Measurements from ENCODE around the gene SMAD6.

The SMAD6 gene

DNA sequence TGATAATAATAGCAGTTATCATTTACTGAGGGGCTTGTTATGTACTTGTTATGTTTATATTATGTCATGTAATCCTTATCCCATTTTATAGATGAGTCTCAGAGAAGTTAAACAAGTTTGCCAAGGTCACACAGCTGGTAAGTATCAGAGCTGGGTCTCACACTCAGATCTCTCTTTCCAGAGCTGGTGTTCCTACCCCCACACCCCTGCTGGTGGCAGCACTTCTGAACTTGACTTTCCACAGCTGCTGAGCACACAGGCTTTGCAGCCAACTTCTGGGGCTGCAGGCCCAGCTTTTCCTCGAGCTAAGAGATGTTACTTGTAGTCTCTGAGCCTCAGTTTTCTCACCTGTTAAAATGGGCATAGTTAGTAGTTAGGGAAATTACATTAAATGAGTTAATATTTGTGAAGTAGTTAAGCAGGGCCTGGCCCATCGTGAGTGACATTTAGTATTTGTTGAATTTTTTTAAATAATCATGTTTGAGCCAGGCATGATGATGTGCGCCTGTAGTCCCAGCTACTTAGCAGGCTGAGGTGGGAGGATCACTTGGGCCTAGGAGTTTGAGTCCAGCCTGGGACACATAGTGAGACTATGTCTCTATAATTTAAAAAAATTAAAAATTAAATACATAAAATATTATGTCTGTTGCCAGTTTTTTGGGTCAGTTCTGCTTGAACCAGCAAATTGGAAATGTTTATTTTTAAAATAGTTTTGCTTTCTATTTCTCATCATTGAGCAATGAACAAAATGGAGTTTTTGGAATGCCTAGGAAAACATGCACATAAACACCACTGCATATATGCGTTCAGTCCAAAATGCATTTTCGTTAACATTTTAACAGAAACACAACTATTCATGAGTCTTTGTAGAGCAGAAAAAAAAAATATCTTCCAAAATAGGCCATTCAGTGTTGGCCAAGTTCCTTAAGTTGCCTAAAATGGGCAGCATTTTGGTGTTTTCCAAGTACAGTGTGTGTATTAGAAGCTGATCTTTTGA is 87.3 kb downstream of the SMAD6 start:
- Histone ChIP-seq H3K36me3 (no peaks in the 10 kb centered on the region), H3K4me3 (ENCODE audit: low read depth, low read length) (no peak overlapping the region), H3K27me3 (ENCODE audit: insufficient read depth, low read depth, severe bottlenecking) (no peaks in the 10 kb centered on the region), H3K9me3 (ENCODE audit: severe bottlenecking) (no peaks in the 10 kb centered on the region), H3K27ac (no peak overlapping the region)
- peak; percentile 37 for DNase-seq
- TF ChIP-seq, protein P1, sequence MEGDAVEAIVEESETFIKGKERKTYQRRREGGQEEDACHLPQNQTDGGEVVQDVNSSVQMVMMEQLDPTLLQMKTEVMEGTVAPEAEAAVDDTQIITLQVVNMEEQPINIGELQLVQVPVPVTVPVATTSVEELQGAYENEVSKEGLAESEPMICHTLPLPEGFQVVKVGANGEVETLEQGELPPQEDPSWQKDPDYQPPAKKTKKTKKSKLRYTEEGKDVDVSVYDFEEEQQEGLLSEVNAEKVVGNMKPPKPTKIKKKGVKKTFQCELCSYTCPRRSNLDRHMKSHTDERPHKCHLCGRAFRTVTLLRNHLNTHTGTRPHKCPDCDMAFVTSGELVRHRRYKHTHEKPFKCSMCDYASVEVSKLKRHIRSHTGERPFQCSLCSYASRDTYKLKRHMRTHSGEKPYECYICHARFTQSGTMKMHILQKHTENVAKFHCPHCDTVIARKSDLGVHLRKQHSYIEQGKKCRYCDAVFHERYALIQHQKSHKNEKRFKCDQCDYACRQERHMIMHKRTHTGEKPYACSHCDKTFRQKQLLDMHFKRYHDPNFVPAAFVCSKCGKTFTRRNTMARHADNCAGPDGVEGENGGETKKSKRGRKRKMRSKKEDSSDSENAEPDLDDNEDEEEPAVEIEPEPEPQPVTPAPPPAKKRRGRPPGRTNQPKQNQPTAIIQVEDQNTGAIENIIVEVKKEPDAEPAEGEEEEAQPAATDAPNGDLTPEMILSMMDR (IDR thresholded peaks at IDR 0.05; ENCODE audit: low read depth, low read length) = peak; percentile 55

DNA sequence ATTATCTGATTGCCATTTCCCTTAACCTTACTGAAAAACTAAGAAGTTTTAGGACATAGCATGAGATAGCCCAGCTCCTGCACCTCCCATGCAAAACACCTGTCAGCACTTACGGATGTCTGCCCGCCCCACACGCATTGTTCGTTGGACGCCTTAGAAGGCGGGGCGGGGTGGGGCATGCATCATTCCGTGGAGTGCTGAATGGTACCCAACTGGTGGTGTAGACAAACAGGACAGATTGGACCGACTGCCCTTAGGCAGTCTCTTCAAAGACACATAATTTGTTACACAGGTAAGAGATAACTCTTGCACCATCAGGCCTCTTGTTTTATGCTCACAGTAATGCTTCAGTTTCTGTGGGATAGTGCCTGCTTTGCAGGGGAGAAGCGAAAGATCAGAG is 93.8 kb downstream of the SMAD6 start:
- no peak for DNase-seq
- Histone ChIP-seq H3K27ac (no peak overlapping the region), H3K27me3 (ENCODE audit: insufficient read depth, low read depth, severe bottlenecking) (no peaks in the 10 kb centered on the region), H3K36me3 (no peaks in the 10 kb centered on the region), H3K9me3 (ENCODE audit: severe bottlenecking) (no peaks in the 10 kb centered on the region), H3K4me3 (ENCODE audit: low read depth, low read length) (no peak overlapping the region)
- TF ChIP-seq, protein P1 (IDR thresholded peaks at IDR 0.05; ENCODE audit: low read depth, low read length) = no peak

DNA sequence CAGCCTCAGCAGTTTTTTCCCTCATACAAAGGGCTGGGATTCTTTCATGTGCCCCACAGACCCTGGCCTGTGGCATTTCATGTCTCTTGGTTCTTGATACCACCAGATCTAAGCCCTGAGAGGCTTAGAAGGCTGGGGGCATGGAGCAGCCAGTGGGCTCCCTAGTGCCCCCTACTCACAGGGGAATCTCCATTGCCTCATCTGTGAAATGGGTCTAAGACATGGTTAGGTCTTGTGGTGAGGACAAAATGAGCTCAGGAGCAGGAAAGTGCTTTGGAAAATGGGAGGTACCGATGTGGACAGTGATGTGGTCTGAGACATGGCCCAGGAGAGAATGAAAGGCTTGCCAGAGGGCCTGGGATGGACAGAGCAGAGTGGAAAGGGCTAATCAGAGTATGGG is 94.3 kb downstream of the SMAD6 start:
- Histone ChIP-seq H3K27ac (no peak overlapping the region), H3K9me3 (ENCODE audit: severe bottlenecking) (no peaks in the 10 kb centered on the region), H3K27me3 (ENCODE audit: insufficient read depth, low read depth, severe bottlenecking) (no peaks in the 10 kb centered on the region), H3K4me3 (ENCODE audit: low read depth, low read length) (no peak overlapping the region), H3K36me3 (no peaks in the 10 kb centered on the region)
- DNase-seq = no peak
- TF ChIP-seq, protein P1 (IDR thresholded peaks at IDR 0.05; ENCODE audit: low read depth, low read length) = no peak

DNA sequence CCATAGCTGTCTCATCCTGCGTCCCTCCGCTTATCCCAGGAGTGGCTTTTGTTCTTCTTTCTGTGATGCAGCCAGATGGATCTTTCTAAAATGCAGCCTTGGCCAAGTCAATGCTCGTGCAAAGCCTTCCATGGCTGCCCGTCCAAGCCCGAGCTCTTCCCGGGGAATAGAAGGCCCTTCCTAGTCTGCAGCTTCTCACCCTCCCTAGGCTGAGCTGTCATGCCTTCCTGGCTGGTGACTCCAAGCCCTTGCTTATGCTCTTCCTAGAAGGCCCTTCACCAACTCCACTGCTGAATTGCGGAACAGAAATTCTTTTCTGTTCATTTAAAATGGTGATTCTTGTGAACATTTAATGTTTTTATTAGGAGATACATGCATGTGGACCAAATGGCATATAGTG is 95.9 kb downstream of the SMAD6 start:
- H3K27ac ChIP-seq = no peak overlapping the region
- no peaks in the 10 kb centered on the region for H3K9me3 ChIP-seq (ENCODE audit: severe bottlenecking)
- no peaks in the 10 kb centered on the region for H3K36me3 ChIP-seq
- H3K4me3 ChIP-seq (ENCODE audit: low read depth, low read length) = no peak overlapping the region
- no peaks in the 10 kb centered on the region for H3K27me3 ChIP-seq (ENCODE audit: insufficient read depth, low read depth, severe bottlenecking)
- DNase-seq = no peak
- TF ChIP-seq, protein P1 (IDR thresholded peaks at IDR 0.05; ENCODE audit: low read depth, low read length) = no peak

DNA sequence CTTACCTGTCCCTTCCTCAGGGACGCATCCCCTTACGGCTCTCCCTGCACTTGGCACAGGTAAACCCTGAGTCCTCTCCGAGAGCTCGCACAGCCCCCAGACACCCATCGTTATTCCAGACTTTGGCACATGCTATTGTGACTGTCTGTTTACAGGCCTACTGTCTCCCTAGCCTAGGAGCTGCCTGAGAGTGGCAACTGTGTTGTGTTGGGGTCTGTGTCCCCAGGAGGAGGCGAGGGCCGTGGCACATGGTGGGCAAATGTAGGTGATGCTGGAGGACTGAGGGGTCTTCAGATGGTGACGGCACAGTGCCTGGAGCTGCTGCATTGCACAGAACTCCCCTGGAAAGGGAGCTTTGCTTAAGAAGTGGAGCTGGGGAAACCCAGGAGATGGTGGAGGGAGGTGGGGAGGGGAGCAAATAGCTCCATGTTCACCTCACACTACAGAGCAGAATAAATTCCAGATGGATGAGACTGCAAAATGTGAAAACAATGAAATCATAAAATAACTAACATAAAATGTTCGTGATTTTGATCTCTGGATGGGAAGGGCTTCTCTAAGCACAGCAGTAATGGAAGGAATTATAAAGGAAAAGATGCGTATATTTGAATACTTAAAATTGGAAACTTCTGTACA is 96.5 kb downstream of the SMAD6 start:
- no peaks in the 10 kb centered on the region for H3K9me3 ChIP-seq (ENCODE audit: severe bottlenecking)
- no peaks in the 10 kb centered on the region for H3K27me3 ChIP-seq (ENCODE audit: insufficient read depth, low read depth, severe bottlenecking)
- H3K27ac ChIP-seq = no peak overlapping the region
- H3K4me3 ChIP-seq (ENCODE audit: low read depth, low read length) = no peak overlapping the region
- TF ChIP-seq, protein P1 (IDR thresholded peaks at IDR 0.05; ENCODE audit: low read depth, low read length) = no peak
- DNase-seq = no peak
- no peaks in the 10 kb centered on the region for H3K36me3 ChIP-seq
